GM12864 (cell line): Measurements from ENCODE around the gene CLNS1A.
"Not testable (repeated sequence)": the region's sequence is repeated elsewhere in the genome, so short reads cannot be mapped to it uniquely, and the experiment has no call there.

ENCODE experiments used
- DNase-seq: peaks from one replicate; pipeline ENCODE4 v3.0.0-alpha.2; 2011; ENCODE audit warnings: low read depth
- H3K4me3 ChIP-seq: 2 replicates; pipeline ENCODE4 v1.5.1; 2011; ENCODE audit warnings: mild to moderate bottlenecking, low read depth, low read length, control low read depth
- TF ChIP-seq, protein P1 (sequence below): IDR thresholded peaks from 2 replicates; pipeline ENCODE4 v1.5.1; 2011; ENCODE audit warnings: low read depth, mild to moderate bottlenecking, moderate library complexity, low read length, control low read depth, inconsistent platforms; ENCODE audit errors: missing control alignments

The CLNS1A gene

DNA sequence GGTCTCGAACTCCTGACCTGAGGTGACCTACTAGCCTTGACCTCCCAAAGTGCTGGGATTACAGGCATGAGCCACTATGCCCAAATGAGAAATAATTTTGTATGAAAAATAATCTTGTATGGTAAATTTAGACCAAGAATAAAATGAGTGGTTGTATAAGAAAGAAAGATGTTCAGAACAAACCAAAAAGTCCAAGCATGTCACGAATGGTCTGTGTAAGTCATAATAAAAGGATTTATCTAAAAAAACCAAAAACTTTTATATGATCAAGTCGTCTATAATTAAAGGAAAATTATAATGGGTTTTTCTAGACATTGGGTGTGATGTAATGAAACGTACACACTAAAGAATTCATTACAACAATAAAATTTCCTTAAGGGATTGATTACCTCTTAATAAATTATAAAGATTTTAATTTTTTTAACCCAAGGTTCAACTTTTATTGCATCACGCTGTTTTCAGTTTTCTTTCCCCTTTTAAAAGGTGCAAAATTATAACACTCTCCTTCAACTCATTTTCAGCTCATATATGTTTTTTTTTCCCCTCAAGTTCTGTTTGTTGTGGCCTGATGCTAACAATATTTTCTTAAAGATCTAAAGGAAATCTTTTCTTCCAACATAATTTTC is 56.8 kb downstream of the CLNS1A start:
- TF ChIP-seq, protein P1, sequence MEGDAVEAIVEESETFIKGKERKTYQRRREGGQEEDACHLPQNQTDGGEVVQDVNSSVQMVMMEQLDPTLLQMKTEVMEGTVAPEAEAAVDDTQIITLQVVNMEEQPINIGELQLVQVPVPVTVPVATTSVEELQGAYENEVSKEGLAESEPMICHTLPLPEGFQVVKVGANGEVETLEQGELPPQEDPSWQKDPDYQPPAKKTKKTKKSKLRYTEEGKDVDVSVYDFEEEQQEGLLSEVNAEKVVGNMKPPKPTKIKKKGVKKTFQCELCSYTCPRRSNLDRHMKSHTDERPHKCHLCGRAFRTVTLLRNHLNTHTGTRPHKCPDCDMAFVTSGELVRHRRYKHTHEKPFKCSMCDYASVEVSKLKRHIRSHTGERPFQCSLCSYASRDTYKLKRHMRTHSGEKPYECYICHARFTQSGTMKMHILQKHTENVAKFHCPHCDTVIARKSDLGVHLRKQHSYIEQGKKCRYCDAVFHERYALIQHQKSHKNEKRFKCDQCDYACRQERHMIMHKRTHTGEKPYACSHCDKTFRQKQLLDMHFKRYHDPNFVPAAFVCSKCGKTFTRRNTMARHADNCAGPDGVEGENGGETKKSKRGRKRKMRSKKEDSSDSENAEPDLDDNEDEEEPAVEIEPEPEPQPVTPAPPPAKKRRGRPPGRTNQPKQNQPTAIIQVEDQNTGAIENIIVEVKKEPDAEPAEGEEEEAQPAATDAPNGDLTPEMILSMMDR, result no peak
- H3K4me3 ChIP-seq, result no peak overlapping the region
- no peak for DNase-seq

DNA sequence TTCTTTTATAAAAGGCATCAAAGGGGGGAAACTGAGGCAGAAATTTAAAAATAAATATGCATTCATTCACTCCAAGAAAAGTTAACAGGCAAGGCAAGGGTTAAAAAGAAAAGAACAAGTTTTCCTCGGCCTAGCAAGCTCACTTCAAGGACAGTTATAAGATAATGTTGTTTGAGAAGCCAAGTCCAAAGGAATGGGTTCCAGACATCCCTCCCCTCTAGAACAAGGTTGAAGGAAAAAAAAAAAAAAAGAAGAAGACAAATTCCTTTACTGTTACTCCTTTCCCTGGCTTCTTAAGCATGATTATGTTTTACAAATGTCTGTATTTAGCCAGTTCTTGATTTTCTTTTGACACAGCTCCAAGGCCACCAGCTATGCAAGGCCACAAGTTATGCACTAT is 62.2 kb downstream of the CLNS1A start:
- DNase-seq, result not testable (repeated sequence)

DNA sequence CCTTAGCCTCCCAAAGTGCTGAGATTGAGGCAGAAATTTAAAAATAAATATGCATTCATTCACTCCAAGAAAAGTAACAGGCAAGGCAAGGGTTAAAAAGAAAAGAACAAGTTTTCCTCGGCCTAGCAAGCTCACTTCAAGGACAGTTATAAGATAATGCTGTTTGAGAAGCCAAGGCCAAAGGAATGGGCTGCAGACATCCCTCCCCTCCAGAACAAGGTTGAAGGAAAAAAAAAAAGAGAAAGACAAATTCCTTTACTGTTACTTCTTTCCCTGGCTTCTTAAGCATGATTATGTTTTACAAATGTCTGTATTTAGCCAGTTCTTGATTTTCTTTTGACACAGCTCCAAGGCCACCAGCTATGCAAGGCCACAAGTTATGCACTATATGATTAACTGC is 66.7 kb downstream of the CLNS1A start:
- H3K4me3 ChIP-seq, DNase-seq: not testable (repeated sequence)

More for the DNA sequence above, 62.2 kb downstream of the CLNS1A start:
- not testable (repeated sequence) for H3K4me3 ChIP-seq

DNA sequence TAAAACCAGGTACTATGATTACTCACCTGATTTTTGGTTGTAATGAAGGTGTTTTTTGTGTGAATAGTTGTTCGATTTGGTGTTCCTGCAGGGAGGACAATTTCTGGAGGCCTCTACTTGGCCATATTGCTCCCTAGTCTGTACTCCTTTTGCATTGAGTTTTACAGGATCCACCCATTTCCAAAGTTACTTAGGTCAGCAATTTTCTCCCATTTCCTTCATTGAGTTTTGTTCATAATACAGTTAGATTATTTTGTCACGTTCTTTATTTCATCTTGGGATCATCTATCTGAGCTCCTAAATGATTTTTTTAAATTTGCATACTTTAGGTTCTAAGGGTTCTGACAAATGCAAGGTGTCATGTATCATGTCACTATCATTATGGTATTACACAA is 67.9 kb downstream of the CLNS1A start:
- no peak overlapping the region for H3K4me3 ChIP-seq
- TF ChIP-seq, protein P1, result no peak
- no peak for DNase-seq

DNA sequence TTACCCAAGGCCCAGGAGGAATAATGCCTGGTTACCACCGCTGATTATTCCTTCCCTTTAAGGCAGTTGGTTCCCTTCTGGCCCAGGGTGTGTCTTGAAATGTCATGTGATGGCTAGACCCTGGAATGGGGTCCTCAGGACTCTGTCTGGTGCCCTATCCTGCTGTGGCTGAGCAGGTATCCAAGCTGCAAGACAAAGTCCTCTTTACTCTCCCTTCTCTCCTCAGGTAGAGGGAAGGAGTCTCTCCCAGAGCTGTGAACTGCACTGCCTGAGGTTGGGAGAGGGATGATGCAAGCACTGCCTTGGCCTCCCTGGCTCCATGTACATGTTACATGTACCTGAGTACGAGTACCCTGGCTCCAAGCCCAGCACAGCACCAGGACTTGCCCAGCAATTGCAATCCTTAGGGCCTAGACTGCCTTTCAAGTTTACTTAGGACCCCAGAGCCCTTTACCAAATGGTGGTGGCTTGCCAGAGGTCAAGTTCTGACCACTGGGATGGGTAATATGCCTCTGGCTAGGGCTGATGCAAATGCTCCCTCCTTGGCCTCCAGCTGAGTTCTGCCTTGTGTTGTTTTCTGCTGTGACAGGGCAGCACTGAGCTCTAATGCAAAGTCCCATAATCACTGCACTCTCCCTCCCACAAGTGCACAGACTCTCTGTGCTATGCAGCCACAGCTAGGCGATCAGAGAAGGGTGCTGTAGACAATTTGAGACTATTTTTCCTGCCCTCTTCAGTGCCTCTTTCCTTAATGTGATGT is 68.5 kb downstream of the CLNS1A start:
- DNase-seq, result no peak
- no peak overlapping the region for H3K4me3 ChIP-seq
- TF ChIP-seq, protein P1, result no peak

DNA sequence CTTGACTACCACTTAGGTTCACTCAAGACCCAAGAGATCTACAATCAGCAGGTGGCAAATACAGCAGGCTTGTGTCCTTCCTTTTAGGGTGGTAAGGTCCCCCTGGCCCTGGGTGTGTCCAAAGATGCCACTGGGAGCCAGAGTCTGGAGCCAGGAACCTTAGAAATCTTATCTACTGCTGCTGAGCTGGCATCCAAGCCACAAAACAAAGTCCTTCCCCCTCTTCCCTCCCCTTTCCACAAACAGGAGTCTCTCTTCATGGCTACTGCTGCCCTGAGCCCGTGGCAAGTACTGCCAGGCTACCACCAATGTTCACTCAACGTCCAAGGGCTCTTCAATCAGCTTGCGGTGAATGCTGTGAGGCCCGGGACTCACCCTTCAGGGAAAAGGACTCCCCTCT is 69.3 kb downstream of the CLNS1A start:
- TF ChIP-seq, protein P1, result no peak
- no peak overlapping the region for H3K4me3 ChIP-seq
- no peak for DNase-seq
